GM19467 (cell line): ENCODE data around the gene SMAP1.

Source experiments
- ATAC-seq: cut with Tn5 transposase; IDR thresholded peaks from one replicate; pipeline ENCODE4 v1.9.1; 2021; ENCODE audit warnings: mild to moderate bottlenecking, moderate library complexity; ENCODE audit not compliant: unreplicated experiment

SMAP1 gene

GRCh38 chr6:70839286-70840266, 171.9 kb downstream of the SMAP1 start:
- no peak for ATAC-seq

- no peak for ATAC-seq
These were observed 173.4 kb downstream of the SMAP1 start for GRCh38 chr6:70841112-70841511.

GRCh38 chr6:70842541-70842940, 174.9 kb downstream of the SMAP1 start:
- no peak for ATAC-seq

- no peak for ATAC-seq
These were observed 175.7 kb downstream of the SMAP1 start for GRCh38 chr6:70843328-70843918.

GRCh38 chr6:70844301-70844700, 176.6 kb downstream of the SMAP1 start:
- no peak for ATAC-seq

GRCh38 chr6:70846207-70846835, 178.6 kb downstream of the SMAP1 start:
- ATAC-seq: no peak

- no peak for ATAC-seq
These were observed 179.7 kb downstream of the SMAP1 start for GRCh38 chr6:70847106-70848084.

- no peak for ATAC-seq
These were observed 181.8 kb downstream of the SMAP1 start for GRCh38 chr6:70849348-70850069.

GRCh38 chr6:70852667-70853246, 185.1 kb downstream of the SMAP1 start:
- no peak for ATAC-seq

GRCh38 chr6:70857387-70858077, 189.8 kb downstream of the SMAP1 start:
- peak; percentile 100 for ATAC-seq

- no peak for ATAC-seq
These were observed 192.4 kb downstream of the SMAP1 start for GRCh38 chr6:70860045-70860444.

GRCh38 chr6:70860920-70861319, 193.2 kb downstream of the SMAP1 start:
- no peak for ATAC-seq

GRCh38 chr6:70863343-70863742, 195.7 kb downstream of the SMAP1 start:
- no peak for ATAC-seq

- no peak for ATAC-seq
These were observed 196.7 kb downstream of the SMAP1 start for GRCh38 chr6:70864401-70864800.

- no peak for ATAC-seq
These were observed 204.8 kb downstream of the SMAP1 start for GRCh38 chr6:70872469-70872868.

- ATAC-seq: no peak
These were observed 206.7 kb downstream of the SMAP1 start for GRCh38 chr6:70874181-70874913.

GRCh38 chr6:70879496-70879895, 211.8 kb downstream of the SMAP1 start:
- ATAC-seq: no peak
